ENCODE measurements around the gene CAV3. TPM values are rescaled to one million over a fixed set of nuclear protein-coding genes. Genes with fewer than 3 reads are reported as not detected.

Gene CAV3
- total RNA-seq, 4 donors from 2014 or later, result 12.0 to 19.7 (median 14.3) TPM

DNA sequence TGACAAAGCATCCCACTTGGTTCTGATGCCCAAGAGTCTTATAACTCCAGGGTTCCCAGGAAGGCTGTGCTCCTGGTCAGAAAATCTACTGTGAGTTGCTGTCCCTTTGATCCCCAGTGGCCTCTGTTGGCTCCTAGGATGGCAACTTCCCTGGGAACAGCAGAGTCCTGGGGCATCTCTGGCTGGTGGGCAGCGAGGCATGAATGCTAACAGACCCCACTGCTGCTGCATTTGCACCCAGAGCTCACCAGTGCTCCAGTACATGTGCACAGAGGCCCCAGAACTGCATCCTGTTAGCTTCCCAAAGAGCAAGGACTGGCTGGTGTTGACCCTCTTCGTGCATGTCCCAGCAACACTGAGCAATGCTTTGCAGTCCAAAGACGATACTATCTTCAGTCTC, 15.7 kb downstream of the CAV3 start:
- Histone ChIP-seq H3K9me3 (no peaks in the 10 kb centered on the region), H3K36me3 (peaks cover 0 to 8% of the 10 kb centered on the region in 2 donors), H3K27ac (no peak overlapping the region), H3K4me3 (no peak overlapping the region), H3K27me3 (no peaks in the 10 kb centered on the region), H3K4me1 (peaks cover 0 to 4% of the 10 kb centered on the region in 2 donors)
- no peak for ATAC-seq
- TF ChIP-seq CTCF (IDR thresholded peaks at IDR 0.05 in 4 of 5, conservative IDR thresholded peaks at IDR 0.05 in 1 of 5) (no peak), POLR2A (IDR thresholded peaks at IDR 0.05) (no peak)
- intact Hi-C loops (cut with DNase I; ENCODE audit: low total_unique reads), result no loop called here
- no peak for DNase-seq
- in situ Hi-C loops (cut with MboI; ENCODE audit: low sequenced_read_pairs in 4 of 4), result no loop called here

DNA sequence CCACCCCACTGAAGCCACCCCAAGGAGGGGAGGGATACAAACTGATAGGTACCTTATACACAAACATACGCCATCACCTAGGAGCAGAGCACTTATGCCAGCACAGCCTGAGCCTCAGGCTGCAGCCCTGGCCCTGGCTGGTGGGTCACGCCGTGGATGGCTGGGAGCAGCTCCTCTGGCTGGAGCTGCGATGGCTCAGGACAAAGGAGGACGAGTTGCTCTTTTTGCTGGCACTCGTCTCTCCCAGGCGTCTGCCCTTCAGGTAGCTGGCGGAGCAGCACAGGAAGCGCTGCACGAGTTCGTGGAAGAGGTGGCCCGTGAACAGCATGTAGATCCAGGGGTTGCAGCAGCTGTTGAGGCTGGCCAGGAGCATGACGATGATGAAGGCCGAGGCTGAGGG, 19.2 kb downstream of the CAV3 start:
- Histone ChIP-seq H3K27me3 (no peaks in the 10 kb centered on the region), H3K27ac (no peak overlapping the region), H3K36me3 (no peaks in the 10 kb centered on the region), H3K9me3 (no peaks in the 10 kb centered on the region), H3K4me1 (peaks cover 6 to 10% of the 10 kb centered on the region in 2 donors), H3K4me3 (no peak overlapping the region)
- ATAC-seq, result no peak
- intact Hi-C loops (cut with DNase I; ENCODE audit: low total_unique reads) (no loop called here), in situ Hi-C loops (cut with MboI; ENCODE audit: low sequenced_read_pairs in 4 of 4) (loop anchor here in 1 of 4 donors (10.0 kb wide), 1 partner anchor 88 kb away; no protein-coding TSS in a partner anchor)
- no peak for TF ChIP-seq POLR2A (IDR thresholded peaks at IDR 0.05)
- no peak for TF ChIP-seq CTCF (IDR thresholded peaks at IDR 0.05 in 4 of 5, conservative IDR thresholded peaks at IDR 0.05 in 1 of 5)
- no peak for DNase-seq

GRCh38 chr3:8755097-8755496, 21.5 kb downstream of the CAV3 start:
- TF ChIP-seq CTCF (IDR thresholded peaks at IDR 0.05 in 4 of 5, conservative IDR thresholded peaks at IDR 0.05 in 1 of 5), result no peak
- no peak for TF ChIP-seq POLR2A (IDR thresholded peaks at IDR 0.05)
- no peaks in the 10 kb centered on the region for H3K36me3 ChIP-seq
- ATAC-seq (no peak), DNase-seq (no peak)
- H3K9me3 ChIP-seq, result no peaks in the 10 kb centered on the region
- intact Hi-C loops (cut with DNase I; ENCODE audit: low total_unique reads), result no loop called here
- no peak overlapping the region for H3K4me3 ChIP-seq
- in situ Hi-C loops (cut with MboI; ENCODE audit: low sequenced_read_pairs in 4 of 4), result loop anchor here in 1 of 4 donors (10.0 kb wide), 1 partner anchor 90 kb away; no protein-coding TSS in a partner anchor
- no peaks in the 10 kb centered on the region for H3K27me3 ChIP-seq
- no peak overlapping the region for H3K27ac ChIP-seq
- peaks cover 24 to 26% of the 10 kb centered on the region in 2 donors for H3K4me1 ChIP-seq

DNA sequence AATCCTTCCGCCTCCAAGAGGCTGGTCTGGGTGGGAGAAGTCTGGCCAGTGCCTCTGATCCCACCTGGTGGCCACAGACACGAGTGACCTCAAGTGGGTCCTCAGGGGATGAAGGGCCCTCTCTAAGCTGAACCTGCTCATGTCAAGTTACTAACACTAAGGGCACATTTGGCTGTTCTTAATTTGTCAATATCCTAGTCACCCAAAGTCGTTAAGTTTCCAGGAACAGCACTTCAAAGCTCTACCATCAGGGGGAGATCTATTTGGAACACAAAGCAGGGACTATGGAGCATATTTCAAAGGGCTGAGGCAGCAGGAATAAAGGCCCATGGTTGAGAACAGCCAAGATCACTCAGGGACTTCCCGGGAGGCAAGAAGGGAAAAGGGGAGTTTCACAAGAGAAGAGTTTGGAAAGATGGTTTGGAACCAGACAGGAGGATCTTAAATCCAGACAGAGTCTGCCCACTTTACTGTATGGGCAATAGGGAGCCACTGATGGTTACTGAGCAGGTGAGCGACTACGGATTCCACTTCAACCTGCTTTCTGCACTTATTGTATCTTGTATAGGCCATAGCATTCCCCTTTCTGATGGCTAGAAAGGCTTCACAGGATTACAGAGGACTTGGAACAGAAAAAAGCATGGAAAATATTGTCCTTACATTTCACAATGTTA, 22.1 kb downstream of the CAV3 start:
- DNase-seq (no peak), ATAC-seq (no peak)
- Histone ChIP-seq H3K27ac (no peak overlapping the region), H3K4me3 (no peak overlapping the region), H3K4me1 (peaks cover 26 to 32% of the 10 kb centered on the region in 2 donors), H3K9me3 (no peaks in the 10 kb centered on the region), H3K27me3 (no peaks in the 10 kb centered on the region), H3K36me3 (no peaks in the 10 kb centered on the region)
- intact Hi-C loops (cut with DNase I; ENCODE audit: low total_unique reads) (no loop called here), in situ Hi-C loops (cut with MboI; ENCODE audit: low sequenced_read_pairs in 4 of 4) (loop anchor here in 1 of 4 donors (10.0 kb wide), 1 partner anchor 91 kb away; no protein-coding TSS in a partner anchor)
- TF ChIP-seq POLR2A (IDR thresholded peaks at IDR 0.05) (no peak), CTCF (IDR thresholded peaks at IDR 0.05 in 4 of 5, conservative IDR thresholded peaks at IDR 0.05 in 1 of 5) (peak in 1 of 5 experiments; percentile 13)
